ENCODE data around the gene ARRDC4.

Gene ARRDC4

DNA sequence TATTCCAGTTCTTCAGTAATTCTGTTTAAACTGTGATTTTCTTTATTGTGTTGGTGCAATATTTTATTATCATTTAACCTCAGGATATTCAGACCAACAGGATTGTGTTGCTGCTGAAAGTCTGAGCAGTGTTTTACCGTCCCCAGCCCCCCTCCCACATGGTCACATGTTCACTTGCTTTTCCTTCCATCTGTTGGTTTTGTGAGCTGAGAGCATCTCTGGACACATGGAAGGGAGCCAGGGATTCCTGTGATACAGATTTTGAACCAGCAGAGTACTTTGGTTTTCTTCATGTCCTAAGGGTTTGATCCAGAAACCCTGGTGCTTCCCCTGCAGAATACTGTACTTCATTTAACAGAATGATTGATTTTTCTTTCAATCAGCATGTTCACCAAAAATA lies 11.9 kb downstream of the ARRDC4 start:
- Histone ChIP-seq H3K79me2 (ENCODE audit: insufficient read depth, low read length) (peaks cover 6% of the 10 kb centered on the region; the same call in 1 of the 2 replicates), H3K4me1 (ENCODE audit: insufficient read depth, low read length, poor library complexity, severe bottlenecking) (peaks cover 16% of the 10 kb centered on the region), H3K9me2 (replicated peaks; ENCODE audit: low read depth, low read length) (no peaks in the 10 kb centered on the region), H4K20me1 (ENCODE audit: insufficient read depth, low read length, poor library complexity, severe bottlenecking) (no peaks in the 10 kb centered on the region), H3K4me3 (ENCODE audit: low read length, poor library complexity, severe bottlenecking) (no peak overlapping the region), H3F3A (ENCODE audit: low read depth) (peaks cover 3% of the 10 kb centered on the region; the same call in 1 of the 2 replicates), H3K9ac (ENCODE audit: low read depth, low read length, poor library complexity, severe bottlenecking) (no peak overlapping the region), H3K9me3 (ENCODE audit: insufficient read depth, low read depth, low read length) (no peaks in the 10 kb centered on the region), H3K36me3 (ENCODE audit: insufficient read depth, low read length) (peaks cover 45% of the 10 kb centered on the region; the same call in 1 of the 2 replicates), H3K4me2 (ENCODE audit: low read depth, low read length, poor library complexity, severe bottlenecking) (no peak overlapping the region), H3K27me3 (ENCODE audit: insufficient read depth, low read length, poor library complexity, severe bottlenecking) (no peaks in the 10 kb centered on the region), H2AFZ (ENCODE audit: low read length) (no peak overlapping the region)
- TF ChIP-seq CTCF (conservative IDR thresholded peaks at IDR 0.05; ENCODE audit: low read length) (no peak), EZH2phosphoT487 (IDR thresholded peaks at IDR 0.05; ENCODE audit: borderline replicate concordance) (no peak)

GRCh38 chr15:97976129-97976528 lies 15.6 kb downstream of the ARRDC4 start:
- no peaks in the 10 kb centered on the region for H3K9me3 ChIP-seq (ENCODE audit: insufficient read depth, low read depth, low read length)
- H3F3A ChIP-seq (ENCODE audit: low read depth) = no peaks in the 10 kb centered on the region
- H3K79me2 ChIP-seq (ENCODE audit: insufficient read depth, low read length) = no peaks in the 10 kb centered on the region
- H2AFZ ChIP-seq (ENCODE audit: low read length) = no peak overlapping the region
- H3K36me3 ChIP-seq (ENCODE audit: insufficient read depth, low read length) = peaks cover 19% of the 10 kb centered on the region; the same call in 1 of the 2 replicates
- no peak overlapping the region for H3K4me2 ChIP-seq (ENCODE audit: low read depth, low read length, poor library complexity, severe bottlenecking)
- H3K4me1 ChIP-seq (ENCODE audit: insufficient read depth, low read length, poor library complexity, severe bottlenecking) = peaks cover 17% of the 10 kb centered on the region
- TF ChIP-seq EZH2phosphoT487 (IDR thresholded peaks at IDR 0.05; ENCODE audit: borderline replicate concordance) = no peak
- no peak for TF ChIP-seq CTCF (conservative IDR thresholded peaks at IDR 0.05; ENCODE audit: low read length)
- no peak overlapping the region for H3K4me3 ChIP-seq (ENCODE audit: low read length, poor library complexity, severe bottlenecking)
- H3K9me2 ChIP-seq (replicated peaks; ENCODE audit: low read depth, low read length) = no peaks in the 10 kb centered on the region
- no peaks in the 10 kb centered on the region for H4K20me1 ChIP-seq (ENCODE audit: insufficient read depth, low read length, poor library complexity, severe bottlenecking)
- no peak overlapping the region for H3K9ac ChIP-seq (ENCODE audit: low read depth, low read length, poor library complexity, severe bottlenecking)
- no peaks in the 10 kb centered on the region for H3K27me3 ChIP-seq (ENCODE audit: insufficient read depth, low read length, poor library complexity, severe bottlenecking)

- TF ChIP-seq CTCF (conservative IDR thresholded peaks at IDR 0.05; ENCODE audit: low read length) (no peak), EZH2phosphoT487 (IDR thresholded peaks at IDR 0.05; ENCODE audit: borderline replicate concordance) (no peak)
- H3K9me2 ChIP-seq (replicated peaks; ENCODE audit: low read depth, low read length) = no peaks in the 10 kb centered on the region
- H3F3A ChIP-seq (ENCODE audit: low read depth) = no peaks in the 10 kb centered on the region
- no peaks in the 10 kb centered on the region for H3K9me3 ChIP-seq (ENCODE audit: insufficient read depth, low read depth, low read length)
- H4K20me1 ChIP-seq (ENCODE audit: insufficient read depth, low read length, poor library complexity, severe bottlenecking) = no peaks in the 10 kb centered on the region
- H2AFZ ChIP-seq (ENCODE audit: low read length) = no peak overlapping the region
- peaks cover 17% of the 10 kb centered on the region for H3K4me1 ChIP-seq (ENCODE audit: insufficient read depth, low read length, poor library complexity, severe bottlenecking)
- H3K4me3 ChIP-seq (ENCODE audit: low read length, poor library complexity, severe bottlenecking) = no peak overlapping the region
- H3K4me2 ChIP-seq (ENCODE audit: low read depth, low read length, poor library complexity, severe bottlenecking) = no peak overlapping the region
- H3K9ac ChIP-seq (ENCODE audit: low read depth, low read length, poor library complexity, severe bottlenecking) = no peak overlapping the region
- H3K79me2 ChIP-seq (ENCODE audit: insufficient read depth, low read length) = no peaks in the 10 kb centered on the region
- H3K27me3 ChIP-seq (ENCODE audit: insufficient read depth, low read length, poor library complexity, severe bottlenecking) = no peaks in the 10 kb centered on the region
- H3K36me3 ChIP-seq (ENCODE audit: insufficient read depth, low read length) = peaks cover 11% of the 10 kb centered on the region; the same call in 1 of the 2 replicates
Measured at GRCh38 chr15:97976766-97977503, 16.4 kb downstream of the ARRDC4 start.
